ENCODE measurements around the gene TNFRSF8. TPM values are rescaled to one million over a fixed set of nuclear protein-coding genes. Genes with fewer than 3 reads are reported as not detected.

The TNFRSF8 gene
- total and polyA plus RNA-seq, 9 of the 15 experiments (the other 6 are each of a cell fraction or from before 2014, with no cell fraction given): 3.5 to 38.4 (median 17.1) TPM

GRCh38 chr1:12095452-12096263, 32.6 kb downstream of the TNFRSF8 start (continued):
- no peak for TF ChIP-seq CEBPG (CRISPR knock-in tag; IDR thresholded peaks at IDR 0.05)
- TF ChIP-seq CEBPG (tag; conservative IDR thresholded peaks at IDR 0.05 in 1 of 2, IDR thresholded peaks at IDR 0.05 in 1 of 2): peak in 1 of 2 experiments; percentile 34; a peak in 1 of 4 replicates
- TF ChIP-seq ZNF224 (CRISPR knock-in tag; IDR thresholded peaks at IDR 0.05): no peak
- TF ChIP-seq BCL6 (CRISPR knock-in tag; IDR thresholded peaks at IDR 0.05): no peak
- no peak for TF ChIP-seq BCLAF1 (IDR thresholded peaks at IDR 0.05; ENCODE audit: borderline replicate concordance in 1 of 2, control insufficient read depth in 1 of 2, low read depth in 2 of 2, low read length in 1 of 2)
- no peak for TF ChIP-seq TSHZ1 (CRISPR knock-in tag; IDR thresholded peaks at IDR 0.05)
- no peak for TF ChIP-seq POLR2B (IDR thresholded peaks at IDR 0.05; ENCODE audit: low read depth, partially characterized antibody)
- no peak for TF ChIP-seq THRA (IDR thresholded peaks at IDR 0.05)
- TF ChIP-seq SMAD2 (IDR thresholded peaks at IDR 0.05; ENCODE audit: low read depth, low read length): no peak
- peak; percentile 88 for TF ChIP-seq FOS (IDR thresholded peaks at IDR 0.05; ENCODE audit: extremely low read depth, insufficient read length)
- TF ChIP-seq ZNF121 (CRISPR knock-in tag; conservative IDR thresholded peaks at IDR 0.05): no peak
- no peak for TF ChIP-seq PML (IDR thresholded peaks at IDR 0.05; ENCODE audit: low read length)
- peak; percentile 84 for TF ChIP-seq CBFA2T2 (conservative IDR thresholded peaks at IDR 0.05)
- TF ChIP-seq MED1 (CRISPR knock-in tag; IDR thresholded peaks at IDR 0.05; ENCODE audit: borderline replicate concordance): no peak
- TF ChIP-seq CBX3 (IDR thresholded peaks at IDR 0.05; ENCODE audit: borderline replicate concordance in 1 of 2, low read length in 2 of 2): peak in 1 of 2 experiments; percentile 78; a peak in 2 of 3 replicates
- no peak for TF ChIP-seq ZC3H8 (IDR thresholded peaks at IDR 0.05)
- TF ChIP-seq GATA2 (CRISPR knock-in tag; IDR thresholded peaks at IDR 0.05): no peak
- 0 out of 2 replicates have a peak, but pooled peaks have one; percentile 27 for TF ChIP-seq ZNF740 (CRISPR knock-in tag; IDR thresholded peaks at IDR 0.05)
- TF ChIP-seq ZNF740 (tag; IDR thresholded peaks at IDR 0.05): no peak
